ENCODE data around the gene GTPBP4. TPM values are rescaled to one million over a fixed set of nuclear protein-coding genes. Genes with fewer than 3 reads are reported as not detected.

The GTPBP4 gene
- total and polyA plus RNA-seq, 2 of the 13 experiments (the other 11 are each of a cell fraction or from before 2014, with no cell fraction given): 24.1 to 85.5 TPM

GRCh38 chr10:1048349-1048731 lies 60.1 kb downstream of the GTPBP4 start:
- Histone ChIP-seq H3K27ac (ENCODE audit: extremely low read length, insufficient read depth, low read length) (peak overlapping the region; percentile 96), H3K4me2 (ENCODE audit: low read depth, low read length) (peak overlapping the region; percentile 64), H3K9ac (ENCODE audit: insufficient read depth, low read depth, low read length) (peak overlapping the region; percentile 94), H3K4me3 (replicated peaks in 1 of 3; ENCODE audit: insufficient read depth in 1 of 3, low read depth in 2 of 3, low read length in 3 of 3) (peak overlapping the region; percentile 80 to 98 (median 93)), H4K20me1 (ENCODE audit: insufficient read depth, low read length) (peaks cover 50% of the 10 kb centered on the region), H2AFZ (ENCODE audit: low read length) (no peak overlapping the region), H3K27me3 (ENCODE audit: control insufficient read depth in 1 of 2, insufficient read depth in 2 of 2, low read length in 2 of 2) (no peaks in the 10 kb centered on the region; a peak in 1 of 5 replicates), H3K36me3 (replicated peaks in 1 of 2; ENCODE audit: control insufficient read depth in 1 of 2, insufficient read depth in 2 of 2, low read length in 2 of 2) (peaks cover 3 to 16% of the 10 kb centered on the region in 2 experiments; a peak in 4 of 5 replicates), H3K79me2 (ENCODE audit: insufficient read depth, low read length) (peaks cover 80% of the 10 kb centered on the region), H3K4me1 (ENCODE audit: insufficient read depth, low read length) (peaks cover 59% of the 10 kb centered on the region), H3K9me3 (ENCODE audit: low read length) (no peaks in the 10 kb centered on the region)
- no peak for FAIRE-seq
- no peak for ATAC-seq
- ChIA-PET POLR2A (interaction anchor here (1.0 to 1.9 kb wide), 13 partner anchors 9 to 117 kb away, joined by 3 to 15 read pairs (median 5); partner anchors contain the start of genes GTPBP4 and LARP4B), CTCF (ENCODE audit: low intra/inter-chr PET ratio, low total read pairs) (no interaction called here)
- peak; percentile 9 for DNase-seq (ENCODE audit: low spot score)
- no CpG with 5 or more reads among the region's 37 CpGs for WGBS (ENCODE audit: low lambda C conversion rate)
- intact Hi-C loops (cut with micrococcal nuclease; ENCODE audit: unreplicated experiment): loop anchor here (2.0 to 5.0 kb wide), 2 partner anchors 61 to 118 kb away; partner anchors contain the start of genes GTPBP4 and LARP4B
- BruUV-seq (replicated peaks): TSS peak; percentile 75
- in situ Hi-C loops (cut with HindIII; ENCODE audit: extremely low pct_ligation_motif_present, low pct_unique_long_range_greater_than_20kb): no loop called here
- TF ChIP-seq KLF15 (CRISPR knock-in tag; IDR thresholded peaks at IDR 0.05; ENCODE audit: borderline replicate concordance) (no peak), ETV6 (CRISPR knock-in tag; conservative IDR thresholded peaks at IDR 0.05) (no peak), ZNF644 (CRISPR knock-in tag; IDR thresholded peaks at IDR 0.05; ENCODE audit: low read depth) (no peak), ZSCAN29 (CRISPR knock-in tag; conservative IDR thresholded peaks at IDR 0.05) (no peak), ZNF432 (CRISPR knock-in tag; IDR thresholded peaks at IDR 0.05; ENCODE audit: borderline replicate concordance) (peak; percentile 18; the same call in 1 of the 2 replicates), ZNF720 (CRISPR knock-in tag; IDR thresholded peaks at IDR 0.05) (no peak), PPARG (CRISPR knock-in tag; conservative IDR thresholded peaks at IDR 0.05) (no peak), REXO4 (CRISPR knock-in tag; IDR thresholded peaks at IDR 0.05; ENCODE audit: borderline replicate concordance) (0 out of 2 replicates have a peak, but pooled peaks have one; percentile 53), ZNF124 (CRISPR knock-in tag; IDR thresholded peaks at IDR 0.05) (no peak), MTA1 (CRISPR knock-in tag; IDR thresholded peaks at IDR 0.05; ENCODE audit: borderline replicate concordance) (0 out of 2 replicates have a peak, but pooled peaks have one; percentile 9), ATRX (CRISPR knock-in tag; IDR thresholded peaks at IDR 0.05; ENCODE audit: borderline replicate concordance) (no peak), HNRNPLL (IDR thresholded peaks at IDR 0.05; ENCODE audit: low read depth, low read length, poor library complexity, severe bottlenecking) (no peak)
- TF ChIP-seq, protein P1, sequence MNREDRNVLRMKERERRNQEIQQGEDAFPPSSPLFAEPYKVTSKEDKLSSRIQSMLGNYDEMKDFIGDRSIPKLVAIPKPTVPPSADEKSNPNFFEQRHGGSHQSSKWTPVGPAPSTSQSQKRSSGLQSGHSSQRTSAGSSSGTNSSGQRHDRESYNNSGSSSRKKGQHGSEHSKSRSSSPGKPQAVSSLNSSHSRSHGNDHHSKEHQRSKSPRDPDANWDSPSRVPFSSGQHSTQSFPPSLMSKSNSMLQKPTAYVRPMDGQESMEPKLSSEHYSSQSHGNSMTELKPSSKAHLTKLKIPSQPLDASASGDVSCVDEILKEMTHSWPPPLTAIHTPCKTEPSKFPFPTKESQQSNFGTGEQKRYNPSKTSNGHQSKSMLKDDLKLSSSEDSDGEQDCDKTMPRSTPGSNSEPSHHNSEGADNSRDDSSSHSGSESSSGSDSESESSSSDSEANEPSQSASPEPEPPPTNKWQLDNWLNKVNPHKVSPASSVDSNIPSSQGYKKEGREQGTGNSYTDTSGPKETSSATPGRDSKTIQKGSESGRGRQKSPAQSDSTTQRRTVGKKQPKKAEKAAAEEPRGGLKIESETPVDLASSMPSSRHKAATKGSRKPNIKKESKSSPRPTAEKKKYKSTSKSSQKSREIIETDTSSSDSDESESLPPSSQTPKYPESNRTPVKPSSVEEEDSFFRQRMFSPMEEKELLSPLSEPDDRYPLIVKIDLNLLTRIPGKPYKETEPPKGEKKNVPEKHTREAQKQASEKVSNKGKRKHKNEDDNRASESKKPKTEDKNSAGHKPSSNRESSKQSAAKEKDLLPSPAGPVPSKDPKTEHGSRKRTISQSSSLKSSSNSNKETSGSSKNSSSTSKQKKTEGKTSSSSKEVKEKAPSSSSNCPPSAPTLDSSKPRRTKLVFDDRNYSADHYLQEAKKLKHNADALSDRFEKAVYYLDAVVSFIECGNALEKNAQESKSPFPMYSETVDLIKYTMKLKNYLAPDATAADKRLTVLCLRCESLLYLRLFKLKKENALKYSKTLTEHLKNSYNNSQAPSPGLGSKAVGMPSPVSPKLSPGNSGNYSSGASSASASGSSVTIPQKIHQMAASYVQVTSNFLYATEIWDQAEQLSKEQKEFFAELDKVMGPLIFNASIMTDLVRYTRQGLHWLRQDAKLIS (CRISPR knock-in tag; IDR thresholded peaks at IDR 0.05): no peak
- TF ChIP-seq, protein P2, sequence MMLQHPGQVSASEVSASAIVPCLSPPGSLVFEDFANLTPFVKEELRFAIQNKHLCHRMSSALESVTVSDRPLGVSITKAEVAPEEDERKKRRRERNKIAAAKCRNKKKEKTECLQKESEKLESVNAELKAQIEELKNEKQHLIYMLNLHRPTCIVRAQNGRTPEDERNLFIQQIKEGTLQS (CRISPR knock-in tag; IDR thresholded peaks at IDR 0.05): no peak
- TF ChIP-seq, protein P3, sequence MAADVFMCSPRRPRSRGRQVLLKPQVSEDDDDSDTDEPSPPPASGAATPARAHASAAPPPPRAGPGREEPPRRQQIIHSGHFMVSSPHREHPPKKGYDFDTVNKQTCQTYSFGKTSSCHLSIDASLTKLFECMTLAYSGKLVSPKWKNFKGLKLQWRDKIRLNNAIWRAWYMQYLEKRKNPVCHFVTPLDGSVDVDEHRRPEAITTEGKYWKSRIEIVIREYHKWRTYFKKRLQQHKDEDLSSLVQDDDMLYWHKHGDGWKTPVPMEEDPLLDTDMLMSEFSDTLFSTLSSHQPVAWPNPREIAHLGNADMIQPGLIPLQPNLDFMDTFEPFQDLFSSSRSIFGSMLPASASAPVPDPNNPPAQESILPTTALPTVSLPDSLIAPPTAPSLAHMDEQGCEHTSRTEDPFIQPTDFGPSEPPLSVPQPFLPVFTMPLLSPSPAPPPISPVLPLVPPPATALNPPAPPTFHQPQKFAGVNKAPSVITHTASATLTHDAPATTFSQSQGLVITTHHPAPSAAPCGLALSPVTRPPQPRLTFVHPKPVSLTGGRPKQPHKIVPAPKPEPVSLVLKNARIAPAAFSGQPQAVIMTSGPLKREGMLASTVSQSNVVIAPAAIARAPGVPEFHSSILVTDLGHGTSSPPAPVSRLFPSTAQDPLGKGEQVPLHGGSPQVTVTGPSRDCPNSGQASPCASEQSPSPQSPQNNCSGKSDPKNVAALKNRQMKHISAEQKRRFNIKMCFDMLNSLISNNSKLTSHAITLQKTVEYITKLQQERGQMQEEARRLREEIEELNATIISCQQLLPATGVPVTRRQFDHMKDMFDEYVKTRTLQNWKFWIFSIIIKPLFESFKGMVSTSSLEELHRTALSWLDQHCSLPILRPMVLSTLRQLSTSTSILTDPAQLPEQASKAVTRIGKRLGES (CRISPR knock-in tag; IDR thresholded peaks at IDR 0.05; ENCODE audit: borderline replicate concordance): no peak

Data from HepG2 (cell line).